GM12872 (cell line): ENCODE data around the gene HMGCS1.

Experiments used
- CTCF ChIP-seq: IDR thresholded peaks from 3 replicates; pipeline ENCODE4 v1.5.1; 2011; ENCODE audit warnings: low read depth, mild to moderate bottlenecking, low read length, moderate library complexity; ENCODE audit not compliant: insufficient read depth

Gene HMGCS1

GRCh38 chr5:43312076-43312661 is 1.0 kb downstream of the HMGCS1 start:
- no peak for TF ChIP-seq CTCF

- no peak for TF ChIP-seq CTCF
These were observed 3.6 kb downstream of the HMGCS1 start for GRCh38 chr5:43309637-43310036.

GRCh38 chr5:43309122-43309521 is 4.1 kb downstream of the HMGCS1 start:
- TF ChIP-seq CTCF = no peak

- TF ChIP-seq CTCF = peak; percentile 56; the same call in 2 of the 3 replicates
These were observed 7.2 kb downstream of the HMGCS1 start for GRCh38 chr5:43305948-43306565.

- no peak for TF ChIP-seq CTCF
These were observed 8.7 kb downstream of the HMGCS1 start for GRCh38 chr5:43304525-43304924.

GRCh38 chr5:43303242-43303641 is 10.0 kb downstream of the HMGCS1 start:
- no peak for TF ChIP-seq CTCF

- TF ChIP-seq CTCF = no peak
These were observed 10.7 kb downstream of the HMGCS1 start for GRCh38 chr5:43302481-43302880.

- TF ChIP-seq CTCF = no peak
These were observed 11.5 kb downstream of the HMGCS1 start for GRCh38 chr5:43301653-43302091.
